ENCODE measurements around the gene ADCYAP1R1.

ADCYAP1R1 gene

GRCh38 chr7:31102151-31102972 lies 50.3 kb downstream of the ADCYAP1R1 start:
- H3K4me3 ChIP-seq (ENCODE audit: low read depth, low read length) = no peak overlapping the region
- no peak for DNase-seq
- no peaks in the 10 kb centered on the region for H3K9me3 ChIP-seq
- H3K4me1 ChIP-seq = no peaks in the 10 kb centered on the region
- no peak for TF ChIP-seq CTCF (IDR thresholded peaks at IDR 0.05; ENCODE audit: low read depth, low read length)
- H3K36me3 ChIP-seq = no peaks in the 10 kb centered on the region
- no peaks in the 10 kb centered on the region for H3K27me3 ChIP-seq

GRCh38 chr7:31102973-31103850 lies 51.1 kb downstream of the ADCYAP1R1 start:
- no peak for DNase-seq

GRCh38 chr7:31104361-31105255 lies 52.5 kb downstream of the ADCYAP1R1 start:
- no peak for TF ChIP-seq CTCF (IDR thresholded peaks at IDR 0.05; ENCODE audit: low read depth, low read length)
- Histone ChIP-seq H3K9me3 (no peaks in the 10 kb centered on the region), H3K4me1 (no peaks in the 10 kb centered on the region), H3K4me3 (ENCODE audit: low read depth, low read length) (no peak overlapping the region), H3K36me3 (no peaks in the 10 kb centered on the region), H3K27me3 (no peaks in the 10 kb centered on the region)
- DNase-seq = no peak

More at GRCh38 chr7:31102973-31103850, 51.1 kb downstream of the ADCYAP1R1 start:
- Histone ChIP-seq H3K4me1 (no peaks in the 10 kb centered on the region), H3K4me3 (ENCODE audit: low read depth, low read length) (no peak overlapping the region), H3K36me3 (no peaks in the 10 kb centered on the region), H3K9me3 (no peaks in the 10 kb centered on the region), H3K27me3 (no peaks in the 10 kb centered on the region)
- TF ChIP-seq CTCF (IDR thresholded peaks at IDR 0.05; ENCODE audit: low read depth, low read length) = no peak

GRCh38 chr7:31105256-31105950 lies 53.3 kb downstream of the ADCYAP1R1 start:
- no peaks in the 10 kb centered on the region for H3K9me3 ChIP-seq
- no peak for DNase-seq
- H3K27me3 ChIP-seq = no peaks in the 10 kb centered on the region
- no peaks in the 10 kb centered on the region for H3K4me1 ChIP-seq
- no peak for TF ChIP-seq CTCF (IDR thresholded peaks at IDR 0.05; ENCODE audit: low read depth, low read length)
- H3K36me3 ChIP-seq = no peaks in the 10 kb centered on the region
- H3K4me3 ChIP-seq (ENCODE audit: low read depth, low read length) = no peak overlapping the region

- H3K9me3 ChIP-seq = no peaks in the 10 kb centered on the region
- H3K4me1 ChIP-seq = no peaks in the 10 kb centered on the region
- DNase-seq = no peak
- no peaks in the 10 kb centered on the region for H3K27me3 ChIP-seq
- no peak for TF ChIP-seq CTCF (IDR thresholded peaks at IDR 0.05; ENCODE audit: low read depth, low read length)
- H3K36me3 ChIP-seq = no peaks in the 10 kb centered on the region
- H3K4me3 ChIP-seq (ENCODE audit: low read depth, low read length) = no peak overlapping the region
Measured at GRCh38 chr7:31106303-31107105, 54.4 kb downstream of the ADCYAP1R1 start.

Measured in BE2C (cell line).